ENCODE results near the gene TEX29.

TEX29 gene

DNA sequence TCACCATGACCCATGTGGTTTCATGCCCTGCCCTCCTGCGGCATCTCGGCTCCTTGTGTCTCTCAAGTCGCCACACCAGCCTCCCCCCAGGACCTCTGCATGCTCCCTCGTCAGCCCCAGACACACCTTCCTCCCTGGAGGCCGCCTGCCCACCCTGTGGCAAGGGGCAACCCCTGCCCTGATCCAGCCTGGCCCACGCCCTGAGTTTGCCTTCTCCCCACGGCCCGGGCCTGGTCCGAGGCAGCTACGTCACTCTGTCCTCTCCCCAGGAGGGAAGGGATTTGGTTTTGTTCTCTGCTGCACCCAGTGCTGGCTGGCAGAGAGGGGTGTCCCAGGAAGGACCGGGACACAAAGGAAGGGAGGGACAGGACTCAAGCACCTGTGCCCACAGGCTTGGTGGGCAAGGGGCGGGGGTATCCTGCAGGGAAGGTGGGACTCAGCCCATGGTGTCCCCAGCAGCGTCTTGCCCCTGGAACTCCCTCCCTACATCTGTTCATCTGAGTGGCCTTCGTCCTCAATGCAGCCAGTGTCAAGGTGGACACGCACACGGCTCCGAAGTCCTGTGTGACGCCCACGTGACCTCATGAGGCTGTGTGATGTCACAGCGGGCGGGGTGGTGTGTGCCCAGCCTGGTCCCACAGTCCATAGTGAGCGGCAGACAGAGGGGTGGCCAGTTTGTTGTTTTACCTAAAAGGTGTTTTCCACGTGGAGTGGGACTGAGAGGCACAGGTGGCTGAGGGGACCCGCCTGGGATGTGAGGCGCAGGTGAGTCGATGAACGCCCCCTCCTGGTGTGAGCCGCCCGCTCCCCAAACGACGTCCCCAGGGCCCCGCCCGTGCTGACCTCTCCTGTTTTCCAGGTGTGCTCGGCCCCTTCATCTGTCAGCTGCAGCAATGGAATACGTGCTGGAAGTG is at the start of gene TEX29:
Gene TEX29 (plus strand): TSS at position 645 of the 914 bp plus-strand sequence. CDS start 249 bp downstream, at position 894.
- no peak for DNase-seq

DNA sequence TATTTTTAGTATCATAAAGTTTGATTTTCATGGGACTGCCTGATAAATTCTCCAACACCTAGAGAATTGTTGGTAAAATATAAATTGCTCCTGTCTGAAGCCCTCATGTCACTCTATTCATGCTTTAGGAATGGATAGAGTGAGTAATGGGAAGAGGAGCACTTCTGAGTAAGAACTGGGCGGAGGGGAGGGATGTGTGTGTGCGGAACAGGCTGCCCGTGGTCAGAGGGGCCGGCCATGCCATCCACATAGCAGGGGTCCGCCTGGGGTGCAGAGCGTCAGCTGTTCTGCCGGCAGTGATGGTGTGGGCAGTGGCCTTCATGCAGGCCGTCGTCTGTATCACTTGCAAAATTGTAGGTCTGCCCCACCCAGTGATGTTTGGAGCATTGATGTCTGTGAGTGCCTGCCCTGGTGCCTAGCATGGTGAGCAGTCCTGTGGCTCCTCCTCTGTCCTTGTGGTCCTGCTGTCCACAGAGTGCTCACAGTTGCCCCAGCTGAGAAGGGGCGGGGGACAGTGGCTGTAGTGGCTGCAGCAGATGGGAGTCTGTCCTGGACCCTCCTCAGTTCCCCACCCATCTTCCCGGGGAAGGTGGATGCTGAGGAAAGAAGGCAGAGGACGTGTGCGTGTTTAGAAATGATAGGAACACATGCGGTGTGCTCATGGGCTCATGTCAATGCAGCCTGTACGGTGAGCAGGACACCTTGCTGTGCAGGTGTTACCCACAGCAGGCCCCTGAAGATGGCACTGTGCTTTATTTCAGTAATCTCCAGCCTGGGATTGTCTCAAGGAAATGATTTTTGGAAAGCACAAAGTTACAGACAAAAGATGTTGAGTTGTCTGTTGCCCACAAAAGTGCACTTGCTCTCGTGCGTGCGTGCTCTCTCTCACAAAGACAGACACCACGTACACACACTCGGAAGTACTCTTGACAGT is 49.4 kb upstream of the TEX29 start:
- DNase-seq: no peak

- no peak for DNase-seq
These were observed 48.3 kb upstream of the TEX29 start for GRCh38 chr13:111272117-111272516.

GRCh38 chr13:111275382-111275781 is 45.1 kb upstream of the TEX29 start:
- no peak for DNase-seq

- DNase-seq: no peak
These were observed 44.3 kb upstream of the TEX29 start for GRCh38 chr13:111275995-111276618.

- DNase-seq: no peak
These were observed 42.2 kb upstream of the TEX29 start for GRCh38 chr13:111278258-111278657.

DNA sequence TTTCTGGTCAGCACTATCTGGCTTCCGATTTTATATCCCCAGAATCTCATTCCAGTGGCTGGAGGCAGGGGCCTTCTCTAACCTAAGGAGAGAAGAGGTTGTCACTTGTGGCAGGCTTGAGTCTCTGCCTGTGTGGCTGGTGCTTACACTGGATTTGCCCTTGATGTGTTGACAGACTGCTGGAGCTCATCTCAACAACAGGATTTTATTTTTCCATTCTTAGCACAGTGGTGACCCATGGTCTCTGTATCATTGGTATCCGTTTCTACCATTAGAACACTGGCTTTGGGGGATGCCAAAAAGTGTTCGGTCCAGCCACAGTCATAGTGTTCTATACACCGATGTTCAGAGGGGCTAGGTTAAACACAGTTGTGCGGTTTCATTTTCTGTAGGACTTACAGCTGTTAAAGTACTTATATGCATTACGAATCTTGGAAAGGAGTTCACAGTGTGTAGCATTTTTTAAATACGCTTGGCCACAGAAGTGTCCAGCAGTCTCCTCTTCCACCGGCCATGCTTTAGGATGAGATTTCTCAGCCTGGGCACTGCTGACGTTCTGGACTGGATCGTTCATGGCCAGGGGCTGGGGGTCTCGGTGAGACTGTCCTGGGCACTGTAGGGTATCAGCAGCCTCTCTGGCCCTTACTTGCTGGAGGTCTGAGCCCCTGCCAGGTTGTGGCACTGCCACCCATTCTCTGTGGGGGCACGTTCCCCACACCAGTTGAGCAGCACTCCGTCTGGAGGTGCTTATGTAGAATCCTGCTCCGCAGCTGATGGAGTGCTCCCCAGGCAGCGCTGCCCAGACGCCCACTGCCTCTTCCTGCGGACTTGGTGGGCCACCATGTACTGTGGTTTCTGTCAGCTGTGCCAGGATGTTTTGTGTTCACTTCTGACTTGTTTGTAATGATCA is 41.4 kb upstream of the TEX29 start:
- no peak for DNase-seq

GRCh38 chr13:111280226-111280625 is 40.2 kb upstream of the TEX29 start:
- DNase-seq: no peak

GRCh38 chr13:111280681-111281585 is 39.5 kb upstream of the TEX29 start:
- DNase-seq: no peak

DNA sequence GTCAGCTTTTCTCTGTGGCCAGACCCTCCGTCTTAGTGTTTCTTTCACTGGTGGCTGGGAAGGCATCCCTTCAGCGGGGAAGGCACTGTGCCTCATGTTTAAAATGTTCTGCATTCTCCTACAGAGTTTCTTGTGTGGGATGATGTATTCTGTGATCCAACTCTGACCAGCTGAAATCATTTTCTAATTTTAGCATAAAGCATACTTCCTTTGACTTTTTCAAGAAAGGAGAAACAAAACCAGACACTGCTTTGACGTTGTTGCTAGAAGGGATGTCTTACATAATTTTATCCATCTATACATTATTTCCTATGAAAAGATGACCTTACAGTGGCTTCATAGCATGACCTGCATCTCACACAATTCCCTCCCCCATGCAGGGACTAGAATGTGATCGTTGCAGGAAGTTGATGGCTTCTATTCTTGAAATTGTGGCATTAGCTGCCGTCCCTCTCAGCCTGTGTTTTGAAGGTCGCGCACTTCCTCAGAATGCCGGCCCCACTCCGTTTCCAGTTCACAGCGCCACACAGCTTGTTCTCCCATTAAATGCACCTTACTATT is 38.6 kb upstream of the TEX29 start:
- no peak for DNase-seq

DNA sequence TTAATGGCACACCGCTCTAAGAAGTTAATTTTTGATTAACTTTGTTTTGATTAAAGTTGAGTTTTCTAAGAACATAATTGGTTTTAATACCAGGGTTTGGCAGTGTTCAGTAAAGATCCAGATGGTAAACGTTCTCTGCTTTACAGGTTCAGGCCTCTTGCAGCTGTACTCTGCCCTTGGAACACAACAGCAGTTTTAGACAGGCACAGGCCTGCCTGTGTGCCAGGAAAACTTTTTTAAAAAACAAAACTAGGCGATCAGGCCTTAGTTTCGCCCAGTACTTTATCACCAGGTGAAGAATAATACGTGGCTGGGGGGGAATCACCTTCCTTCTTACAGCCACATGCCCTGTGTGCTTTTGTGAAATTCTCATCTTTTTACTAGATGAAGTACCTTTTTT is 38.0 kb upstream of the TEX29 start:
- DNase-seq: no peak

- DNase-seq: no peak
These were observed 37.4 kb upstream of the TEX29 start for GRCh38 chr13:111282997-111283396.

DNA sequence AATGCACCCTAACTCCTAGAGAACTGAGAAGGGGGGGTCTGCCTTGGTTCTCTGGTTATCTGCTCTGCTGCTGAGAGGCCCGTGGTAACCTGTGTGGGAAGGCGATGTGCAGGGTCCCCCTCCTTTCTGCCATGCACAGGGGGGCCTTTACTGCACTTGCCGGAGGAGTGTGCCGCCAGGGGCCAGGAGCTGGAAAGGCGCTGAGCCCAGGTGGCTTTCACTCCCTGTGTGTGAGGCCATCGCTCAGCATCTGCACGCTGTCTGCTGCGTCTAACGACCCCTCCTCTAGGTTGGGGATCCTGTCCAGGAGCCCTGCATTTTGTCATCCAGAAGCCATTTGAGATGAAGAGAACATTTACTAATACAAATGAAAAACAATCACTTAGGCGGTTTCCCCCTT is 37.0 kb upstream of the TEX29 start:
- no peak for DNase-seq

DNA sequence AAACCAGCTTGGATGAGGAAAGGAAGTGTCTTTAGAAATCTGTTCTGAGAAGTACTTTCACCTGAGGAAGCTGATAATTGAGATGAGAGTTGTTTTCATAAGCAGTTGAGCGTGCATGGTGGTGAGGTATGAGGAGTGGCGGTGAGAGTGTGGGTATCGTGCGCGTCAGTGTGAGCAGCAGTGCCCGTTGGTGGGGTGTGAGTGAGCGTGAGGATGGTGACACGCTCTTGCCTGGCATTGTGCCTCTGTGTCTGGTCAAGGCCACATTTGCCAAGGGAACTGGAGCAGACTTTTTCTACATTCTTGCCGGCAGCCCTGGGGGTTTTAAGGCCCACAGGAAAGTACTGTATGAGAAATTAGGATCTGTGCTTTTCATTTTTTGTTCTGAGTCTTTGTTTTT is 36.5 kb upstream of the TEX29 start:
- no peak for DNase-seq

DNA sequence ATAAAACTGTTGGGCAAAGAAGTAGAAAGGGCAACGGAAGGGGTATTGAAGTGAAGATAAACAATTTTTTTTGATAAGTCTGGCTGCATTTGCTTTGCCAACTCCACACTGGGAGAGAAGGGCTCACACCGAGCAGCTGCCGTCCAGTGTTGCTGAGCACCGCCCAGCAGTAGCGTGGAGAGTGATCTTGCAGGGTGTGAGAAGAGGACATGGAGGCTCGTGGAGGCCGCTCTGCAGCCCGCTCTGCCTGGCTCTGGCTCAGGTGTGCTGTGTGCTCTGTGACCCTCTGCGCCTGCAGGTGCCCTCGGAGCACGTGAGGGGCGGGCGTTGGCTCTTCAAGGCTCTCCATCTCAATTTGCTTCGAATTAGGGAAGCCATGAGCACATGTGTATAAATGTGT is 35.9 kb upstream of the TEX29 start:
- DNase-seq: no peak

- DNase-seq: peak in 1 of 2 experiments; percentile 8
These were observed 34.3 kb upstream of the TEX29 start for GRCh38 chr13:111286162-111286561.

GRCh38 chr13:111286749-111287148 is 33.7 kb upstream of the TEX29 start:
- no peak for DNase-seq

DNA sequence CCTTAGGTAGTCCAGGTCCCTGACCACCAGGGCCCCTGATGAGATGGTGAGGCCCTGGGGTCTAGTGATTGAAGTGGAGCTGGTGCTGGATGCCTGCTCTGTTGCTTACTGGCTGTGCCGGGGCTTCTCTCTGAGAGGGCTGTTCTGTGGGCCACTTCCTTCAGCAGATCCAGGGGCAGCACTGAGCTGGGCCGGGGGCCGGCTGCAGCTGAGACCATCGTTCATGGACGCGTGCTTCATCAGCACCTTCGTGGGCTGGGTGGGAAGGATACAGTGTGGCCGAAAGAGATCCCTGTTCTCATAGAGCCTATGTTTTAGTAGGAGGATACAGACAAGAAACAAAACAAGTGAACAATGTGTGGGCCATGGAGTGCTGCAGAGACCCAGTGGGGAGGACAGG is 33.2 kb upstream of the TEX29 start:
- no peak for DNase-seq

DNA sequence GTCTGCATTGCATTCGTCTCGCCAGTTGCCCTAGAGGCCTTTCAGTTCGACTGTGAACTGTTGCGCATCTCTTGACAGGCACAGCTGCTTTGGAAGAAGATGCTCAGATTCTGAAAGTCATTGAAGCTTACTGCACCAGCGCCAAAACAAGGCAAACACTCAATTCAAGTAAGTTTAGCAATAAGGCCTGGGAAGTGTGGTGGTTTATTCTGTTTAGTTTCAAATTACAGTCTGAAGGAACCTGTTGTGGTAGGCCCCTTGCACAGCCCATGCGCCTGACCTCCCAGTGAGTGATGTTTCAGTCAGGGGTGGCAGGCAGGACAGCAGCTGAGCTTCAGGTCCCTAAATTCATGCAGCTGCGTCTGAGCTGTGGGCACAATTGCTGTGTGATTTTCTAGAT is 32.2 kb upstream of the TEX29 start:
- DNase-seq: no peak

DNA sequence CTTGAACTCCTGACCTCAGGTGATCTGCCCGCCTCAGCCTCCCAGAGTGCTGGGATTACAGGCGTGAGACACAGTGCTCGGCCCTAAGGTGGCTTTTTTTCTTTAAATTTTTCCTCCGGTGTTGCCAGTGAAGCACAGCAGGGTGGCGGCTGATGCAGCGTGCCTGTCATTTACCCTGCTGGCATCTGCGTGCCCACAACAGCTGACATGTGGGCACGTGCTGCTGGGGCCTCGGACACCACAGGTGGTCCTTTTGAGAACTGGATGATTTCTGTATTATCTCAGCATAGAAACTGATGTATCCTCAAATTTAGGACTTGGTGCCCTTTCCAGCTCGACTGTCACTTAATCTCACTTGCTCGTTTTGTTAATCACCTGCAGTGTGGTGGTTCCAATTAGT is 31.2 kb upstream of the TEX29 start:
- DNase-seq: no peak

GRCh38 chr13:111291908-111292307 is 28.5 kb upstream of the TEX29 start:
- DNase-seq: no peak

All from NCI-H526 (cell line).